ENCODE results near the gene LPP. TPM values are rescaled to one million over a fixed set of nuclear protein-coding genes. Genes with fewer than 3 reads are reported as not detected.

Gene LPP
- total and polyA plus RNA-seq, 2 donors (not counting 1 experiment from before 2014, with no cell fraction given): 7.6 to 81.7 TPM

GRCh38 chr3:188934989-188935388 is 781.0 kb downstream of the LPP start:
- 99% methylated on average over 5 of the region's 5 CpGs for WGBS (ENCODE audit: insufficient coverage)

GRCh38 chr3:188936597-188937107 is 782.7 kb downstream of the LPP start:
- Histone ChIP-seq H3K9me3 (ENCODE audit: control extremely low read depth in 1 of 3, control insufficient read depth in 2 of 3, insufficient read depth in 1 of 3, low read length in 2 of 3) (no peaks in the 10 kb centered on the region), H3K36me3 (replicated peaks in 1 of 2; ENCODE audit: control extremely low read depth in 1 of 2, control insufficient read depth in 1 of 2, extremely low read depth in 1 of 2, insufficient read depth in 2 of 2, low read length in 1 of 2) (no peaks in the 10 kb centered on the region), H3K79me2 (ENCODE audit: control insufficient read depth, insufficient read depth, low read length) (no peaks in the 10 kb centered on the region), H3K27me3 (replicated peaks in 1 of 4; ENCODE audit: control extremely low read depth in 1 of 4, control insufficient read depth in 3 of 4, insufficient read depth in 4 of 4, low read length in 3 of 4) (no peaks in the 10 kb centered on the region), H3K4me3 (ENCODE audit: control extremely low read depth in 1 of 5, extremely low read depth in 1 of 5, insufficient read depth in 1 of 5, low read depth in 2 of 5, low read length in 4 of 5) (no peak overlapping the region), H4K20me1 (ENCODE audit: control insufficient read depth, insufficient read depth, low read length, poor library complexity, severe bottlenecking) (no peaks in the 10 kb centered on the region), H3K4me2 (replicated peaks; ENCODE audit: low read depth, low read length, poor library complexity, severe bottlenecking) (no peak overlapping the region), H3K4me1 (ENCODE audit: control insufficient read depth in 2 of 2, insufficient read depth in 2 of 2, low read length in 2 of 2) (peaks cover 6 to 10% of the 10 kb centered on the region in 2 donors), H3K27ac (ENCODE audit: low read length in 2 of 2) (no peak overlapping the region), H2AFZ (ENCODE audit: insufficient read depth, low read depth, low read length, poor library complexity, severe bottlenecking) (no peak overlapping the region), H3K9ac (ENCODE audit: low read length) (no peak overlapping the region)
- H3K4me3 Mint-ChIP-seq: no peak overlapping the region
- no CpG with 5 or more reads among the region's 3 CpGs for WGBS (ENCODE audit: insufficient coverage)
- TF ChIP-seq EZH2 (IDR thresholded peaks at IDR 0.05; ENCODE audit: borderline replicate concordance, insufficient read depth, low read depth, low read length, poor library complexity, severe bottlenecking) (no peak), CTCF (IDR thresholded peaks at IDR 0.05) (no peak)
- CTCF ChIA-PET: interaction anchor here (3.0 to 3.8 kb wide), 2 partner anchors 18 to 1196 kb away, joined by 20 to 25 read pairs; no protein-coding TSS in a partner anchor
- no peak overlapping the region for H3K27ac Mint-ChIP-seq
- no peak for DNase-seq
- H3K4me1 Mint-ChIP-seq: peaks cover 5% of the 10 kb centered on the region
- POLR2A ChIA-PET: no interaction called here
- ATAC-seq (ENCODE audit: low read depth): no peak
- H3K9me3 Mint-ChIP-seq (ENCODE audit: insufficient read depth): no peaks in the 10 kb centered on the region
- no peaks in the 10 kb centered on the region for H3K27me3 Mint-ChIP-seq
- intact Hi-C loops (cut with micrococcal nuclease): no loop called here

More at GRCh38 chr3:188934989-188935388, 781.0 kb downstream of the LPP start:
- no peaks in the 10 kb centered on the region for H3K27me3 ChIP-seq (replicated peaks in 1 of 4; ENCODE audit: control extremely low read depth in 1 of 4, control insufficient read depth in 3 of 4, insufficient read depth in 4 of 4, low read length in 3 of 4)
- ChIA-PET POLR2A (no interaction called here), CTCF (interaction anchor here (3.0 to 3.8 kb wide), 2 partner anchors 20 to 1194 kb away, joined by 20 to 25 read pairs; no protein-coding TSS in a partner anchor)
- no peak overlapping the region for H3K4me3 ChIP-seq (ENCODE audit: control extremely low read depth in 1 of 5, extremely low read depth in 1 of 5, insufficient read depth in 1 of 5, low read depth in 2 of 5, low read length in 4 of 5)
- H3K4me2 ChIP-seq (replicated peaks; ENCODE audit: low read depth, low read length, poor library complexity, severe bottlenecking): no peak overlapping the region
- no peaks in the 10 kb centered on the region for H3K79me2 ChIP-seq (ENCODE audit: control insufficient read depth, insufficient read depth, low read length)
- H3K4me3 Mint-ChIP-seq: no peak overlapping the region
- no peak for DNase-seq
- H3K27ac ChIP-seq (ENCODE audit: low read length in 2 of 2): no peak overlapping the region
- H3K9ac ChIP-seq (ENCODE audit: low read length): no peak overlapping the region
- no peak overlapping the region for H3K27ac Mint-ChIP-seq
- ATAC-seq (ENCODE audit: low read depth): no peak
- H3K9me3 Mint-ChIP-seq (ENCODE audit: insufficient read depth): no peaks in the 10 kb centered on the region
- TF ChIP-seq CTCF (IDR thresholded peaks at IDR 0.05): no peak
- no peak for TF ChIP-seq EZH2 (IDR thresholded peaks at IDR 0.05; ENCODE audit: borderline replicate concordance, insufficient read depth, low read depth, low read length, poor library complexity, severe bottlenecking)
- H3K27me3 Mint-ChIP-seq: no peaks in the 10 kb centered on the region
- no peaks in the 10 kb centered on the region for H3K9me3 ChIP-seq (ENCODE audit: control extremely low read depth in 1 of 3, control insufficient read depth in 2 of 3, insufficient read depth in 1 of 3, low read length in 2 of 3)
- H2AFZ ChIP-seq (ENCODE audit: insufficient read depth, low read depth, low read length, poor library complexity, severe bottlenecking): no peak overlapping the region
- intact Hi-C loops (cut with micrococcal nuclease): no loop called here
- no peaks in the 10 kb centered on the region for H4K20me1 ChIP-seq (ENCODE audit: control insufficient read depth, insufficient read depth, low read length, poor library complexity, severe bottlenecking)
- no peaks in the 10 kb centered on the region for H3K36me3 ChIP-seq (replicated peaks in 1 of 2; ENCODE audit: control extremely low read depth in 1 of 2, control insufficient read depth in 1 of 2, extremely low read depth in 1 of 2, insufficient read depth in 2 of 2, low read length in 1 of 2)
- H3K4me1 ChIP-seq (ENCODE audit: control insufficient read depth in 2 of 2, insufficient read depth in 2 of 2, low read length in 2 of 2): no peaks in the 10 kb centered on the region
- H3K4me1 Mint-ChIP-seq: no peaks in the 10 kb centered on the region
